Large intestine (tissue), 3 donors: ENCODE results near the gene HSBP1. TPM values are rescaled to one million over a fixed set of nuclear protein-coding genes. Genes with fewer than 3 reads are reported as not detected.

Experiments used
- DNase-seq, 2 donors: peaks; one replicate each; pipeline versions ENCODE4 v3.0.0 to v3.0.0-alpha.2; 2013
- H3K27ac ChIP-seq: one replicate; pipeline ENCODE4 v1.5.1; 2013; ENCODE audit warnings: low read length
- H3K27me3 ChIP-seq: 2 replicates; pipeline ENCODE4 v1.6.1; 2013; ENCODE audit warnings: low read length; ENCODE audit not compliant: control insufficient read depth, insufficient read depth
- H3K36me3 ChIP-seq: 2 replicates; pipeline ENCODE4 v1.6.1; 2013; ENCODE audit warnings: low read length; ENCODE audit not compliant: control insufficient read depth, insufficient read depth
- H3K4me1 ChIP-seq: one replicate; pipeline ENCODE4 v1.6.1; 2013; ENCODE audit warnings: low read length; ENCODE audit not compliant: control insufficient read depth, insufficient read depth
- H3K4me3 ChIP-seq: one replicate; pipeline ENCODE4 v1.5.1; 2013; ENCODE audit warnings: low read length
- H3K9me3 ChIP-seq: one replicate; pipeline ENCODE4 v1.6.1; 2013; ENCODE audit warnings: mild to moderate bottlenecking, low read depth, low read length, moderate library complexity; ENCODE audit not compliant: control insufficient read depth
- WGBS: methylation state at CpG from one replicate; pipeline ENCODE4 v1.1.5; 2013; ENCODE audit warnings: low lambda C conversion rate; ENCODE audit not compliant: insufficient coverage; 5-methylcytosine and 5-hydroxymethylcytosine counted together
- polyA plus RNA-seq: library from polyadenylated mRNA; unstranded; fragments of 120-200 nt; gene quantifications from one replicate; pipeline ENCODE4 v1.2.1, GENCODE V29; 2013

The HSBP1 gene
- polyA plus RNA-seq, 1 donor, result 127 TPM

DNA sequence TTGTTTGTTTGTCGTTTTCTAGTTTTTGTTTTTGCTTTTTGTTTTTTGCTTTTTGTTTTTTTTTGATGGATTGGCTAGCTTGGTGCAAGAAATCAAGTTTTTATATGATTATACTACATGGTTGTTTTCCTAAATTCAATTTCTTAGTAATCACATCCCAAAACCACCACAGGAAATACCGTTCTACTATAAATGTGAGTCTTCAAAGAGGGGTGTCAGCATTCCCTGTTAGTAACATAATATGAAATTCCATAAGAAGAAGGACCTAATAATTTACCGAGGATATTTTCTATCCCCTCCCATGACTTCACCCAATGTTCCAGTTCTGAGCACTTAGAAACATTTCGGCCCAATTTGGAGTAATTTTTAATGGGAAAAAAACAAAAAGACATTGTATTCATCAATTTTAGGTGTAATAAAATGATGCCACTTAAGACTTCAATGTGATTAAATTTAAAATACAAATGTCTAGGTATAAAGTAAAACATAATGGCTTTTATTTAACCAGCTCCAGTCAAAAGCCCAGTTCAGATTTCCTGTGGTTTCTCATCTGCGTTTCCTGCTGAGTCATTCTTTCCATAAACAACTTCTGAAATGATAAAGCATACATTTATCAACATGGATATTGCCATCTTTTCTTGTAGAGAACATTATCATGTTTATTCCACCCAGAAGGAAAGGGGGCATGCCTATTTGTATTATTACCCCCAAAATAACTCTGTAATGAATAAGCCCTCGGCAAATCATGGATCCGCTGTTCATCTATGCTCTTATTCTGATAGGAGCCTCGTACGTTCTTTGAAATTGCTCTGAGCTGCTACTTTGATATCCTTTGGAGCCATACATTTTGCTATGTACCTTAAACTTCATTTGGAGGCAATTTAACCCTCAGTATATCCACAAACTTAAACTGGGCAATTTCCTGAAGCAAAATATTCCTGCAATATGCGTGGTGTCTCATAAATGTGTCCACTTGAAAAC is 28.1 kb downstream of the HSBP1 start:
- no peaks in the 10 kb centered on the region for H3K9me3 ChIP-seq
- DNase-seq, result no peak
- 94% methylated on average over 2 of the region's 10 CpGs for WGBS
- H3K4me3 ChIP-seq, result no peak overlapping the region
- no peaks in the 10 kb centered on the region for H3K36me3 ChIP-seq
- no peaks in the 10 kb centered on the region for H3K4me1 ChIP-seq
- H3K27ac ChIP-seq, result no peak overlapping the region
- H3K27me3 ChIP-seq, result peaks cover 2% of the 10 kb centered on the region

DNA sequence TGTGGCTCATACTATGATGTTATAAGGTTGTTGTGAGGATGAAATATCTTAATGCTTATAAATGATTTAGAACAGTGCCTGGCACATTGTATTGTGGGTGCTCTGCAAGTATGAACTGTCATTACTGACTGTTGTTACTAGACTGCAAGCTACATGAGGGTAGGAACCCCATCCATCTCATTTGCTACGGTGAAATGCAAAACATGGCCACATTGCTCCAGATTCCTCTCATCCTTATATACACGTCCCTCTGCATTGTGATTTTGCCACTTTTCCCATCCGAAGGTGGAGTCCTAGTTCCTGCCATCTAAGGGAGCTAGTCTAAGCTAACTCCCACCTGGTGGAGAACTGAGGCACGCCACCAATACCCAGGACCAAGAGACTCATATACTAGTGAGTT is 29.8 kb downstream of the HSBP1 start:
- WGBS, result no CpG with 5 or more reads among the region's 4 CpGs
- Histone ChIP-seq H3K36me3 (no peaks in the 10 kb centered on the region), H3K4me3 (no peak overlapping the region), H3K4me1 (no peaks in the 10 kb centered on the region), H3K9me3 (no peaks in the 10 kb centered on the region), H3K27me3 (peaks cover 2% of the 10 kb centered on the region), H3K27ac (no peak overlapping the region)
- DNase-seq, result no peak

DNA sequence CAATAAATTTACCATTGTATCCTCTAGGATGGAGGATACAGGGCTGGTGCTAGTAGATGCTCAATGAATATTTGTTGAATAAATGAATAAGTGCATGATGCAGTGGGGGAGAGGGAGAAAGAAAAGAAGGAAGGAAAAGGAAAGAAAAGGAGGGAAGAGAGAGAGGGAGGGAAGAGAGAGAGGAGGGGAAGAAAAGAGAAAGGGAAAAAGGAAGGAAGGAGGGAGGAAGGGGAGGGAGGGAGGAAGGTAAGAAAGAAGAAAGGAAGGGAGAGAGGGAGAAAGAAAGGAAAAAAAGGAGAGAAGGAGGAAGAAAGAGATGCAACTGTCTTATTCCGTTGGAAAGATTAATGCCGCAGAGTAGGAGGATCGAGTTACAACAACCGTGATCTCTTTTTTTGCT is 30.4 kb downstream of the HSBP1 start:
- H3K27me3 ChIP-seq, result peaks cover 2% of the 10 kb centered on the region
- DNase-seq, result no peak
- H3K4me3 ChIP-seq, result no peak overlapping the region
- H3K36me3 ChIP-seq, result no peaks in the 10 kb centered on the region
- H3K9me3 ChIP-seq, result no peaks in the 10 kb centered on the region
- no peak overlapping the region for H3K27ac ChIP-seq
- 68% methylated on average over 3 of the region's 4 CpGs for WGBS
- peaks cover 4% of the 10 kb centered on the region for H3K4me1 ChIP-seq

DNA sequence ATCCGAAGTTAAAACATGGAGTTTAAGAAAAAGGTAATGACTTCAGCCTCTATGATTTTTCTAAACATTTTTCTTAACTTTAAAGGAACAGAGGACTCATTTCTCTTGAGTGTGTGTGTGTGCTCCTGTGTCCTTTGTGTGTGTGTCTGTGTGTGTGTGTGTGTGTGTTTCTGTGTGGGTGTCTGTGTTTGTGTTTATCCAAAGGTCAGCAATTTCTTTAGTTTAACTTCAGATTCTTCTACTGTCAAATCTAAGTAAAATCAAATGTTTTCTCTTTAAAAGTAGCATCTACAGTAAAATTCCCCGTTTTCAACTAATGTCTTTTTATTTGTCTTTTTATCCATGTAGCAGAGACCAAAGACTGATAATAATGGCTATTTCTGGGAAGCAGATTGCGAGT is 31.8 kb downstream of the HSBP1 start:
- DNase-seq, result no peak
- 58% methylated on average over 2 of the region's 3 CpGs for WGBS
- no peaks in the 10 kb centered on the region for H3K36me3 ChIP-seq
- H3K27ac ChIP-seq, result no peak overlapping the region
- peaks cover 4% of the 10 kb centered on the region for H3K4me1 ChIP-seq
- no peak overlapping the region for H3K4me3 ChIP-seq
- H3K27me3 ChIP-seq, result peaks cover 2% of the 10 kb centered on the region
- H3K9me3 ChIP-seq, result no peaks in the 10 kb centered on the region

DNA sequence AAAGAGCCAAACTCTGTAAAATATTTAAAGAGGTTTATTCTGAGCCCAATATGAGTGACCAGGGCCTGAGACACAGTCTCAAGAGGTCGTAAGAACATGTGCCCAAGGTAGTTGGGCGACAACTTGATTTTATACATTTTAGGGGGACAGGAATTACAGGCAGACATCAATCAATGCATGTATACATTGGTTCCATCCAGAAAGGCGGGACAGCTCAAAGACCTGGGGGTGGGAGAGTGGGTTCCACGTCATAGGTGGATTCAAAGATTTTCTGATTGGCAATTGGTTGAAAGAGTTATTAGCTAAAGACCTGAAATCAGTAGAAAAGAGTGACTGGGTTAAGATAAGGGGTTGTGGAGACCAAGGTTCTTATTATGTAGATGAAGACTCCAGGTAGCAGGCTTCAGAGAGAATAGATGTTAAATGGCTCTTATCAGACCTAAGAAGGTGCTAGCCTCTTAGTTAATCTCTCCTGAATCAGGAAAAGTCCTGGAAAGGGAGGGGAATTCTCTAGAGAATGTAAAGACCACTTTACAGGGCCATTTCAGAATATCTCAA is 32.4 kb downstream of the HSBP1 start:
- WGBS, result 80% methylated on average over 1 of the region's 4 CpGs
- Histone ChIP-seq H3K4me3 (no peak overlapping the region), H3K4me1 (peaks cover 4% of the 10 kb centered on the region), H3K27me3 (peaks cover 2% of the 10 kb centered on the region), H3K9me3 (no peaks in the 10 kb centered on the region), H3K27ac (no peak overlapping the region), H3K36me3 (no peaks in the 10 kb centered on the region)
- DNase-seq, result no peak

DNA sequence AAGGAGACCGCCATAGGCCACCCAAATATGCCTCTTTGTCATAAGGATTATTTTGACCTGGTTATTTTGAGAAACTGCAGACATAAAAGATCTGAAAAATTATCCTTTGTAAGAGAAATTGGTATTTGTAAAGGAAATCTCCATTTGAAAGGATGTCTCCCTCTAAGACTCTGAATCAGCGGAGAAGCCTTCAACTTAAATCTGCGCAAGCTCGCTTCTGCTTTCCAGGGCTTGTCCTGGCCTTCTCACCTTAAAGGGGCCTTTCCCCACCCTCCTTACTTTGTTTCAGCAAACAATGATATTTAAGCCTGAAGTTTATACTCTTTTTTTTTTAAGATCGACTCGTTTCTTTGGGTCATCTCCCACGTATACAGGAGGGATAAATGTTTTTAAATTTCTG is 34.5 kb downstream of the HSBP1 start:
- no peak for DNase-seq
- Histone ChIP-seq H3K9me3 (no peaks in the 10 kb centered on the region), H3K4me3 (no peak overlapping the region), H3K27me3 (peaks cover 2% of the 10 kb centered on the region), H3K27ac (no peak overlapping the region), H3K36me3 (no peaks in the 10 kb centered on the region), H3K4me1 (peaks cover 4% of the 10 kb centered on the region)
- WGBS, result 91% methylated on average over 4 of the region's 7 CpGs

DNA sequence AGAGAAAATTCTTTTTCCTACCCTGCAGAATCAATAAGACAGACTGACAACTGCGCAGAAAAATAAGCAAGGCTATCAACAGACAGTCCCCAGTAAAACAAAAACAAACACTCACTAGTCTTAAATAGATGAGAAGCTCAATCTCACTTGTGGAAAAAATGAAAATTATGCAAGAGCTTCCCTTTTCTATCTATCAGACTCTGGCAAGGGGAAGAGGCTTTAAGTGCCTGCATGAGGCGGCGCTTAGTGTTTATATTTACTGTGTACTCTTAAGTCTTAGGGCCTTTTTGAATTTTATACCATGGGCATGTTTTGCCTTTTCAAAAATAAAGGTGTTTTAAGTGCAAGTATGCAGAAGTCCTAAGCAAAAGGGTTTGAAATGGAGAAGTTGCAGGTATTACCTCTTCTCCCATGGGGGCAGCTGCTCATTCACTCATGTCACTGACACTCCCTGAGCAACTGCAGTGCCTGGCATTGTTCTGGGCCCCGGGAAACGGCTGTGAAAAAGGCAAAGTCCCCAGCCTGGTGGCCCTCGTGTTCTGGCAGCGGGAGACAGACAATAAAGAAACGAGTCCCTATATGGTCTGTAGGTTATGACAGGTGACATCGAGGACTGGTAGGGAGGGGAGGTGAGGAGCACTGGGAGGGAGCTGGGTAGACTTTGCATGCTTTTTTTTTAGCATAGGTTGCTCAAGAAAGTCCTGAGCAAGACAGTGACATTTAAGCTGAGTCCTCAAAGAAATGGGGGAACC is 35.2 kb downstream of the HSBP1 start:
- no peaks in the 10 kb centered on the region for H3K9me3 ChIP-seq
- no CpG with 5 or more reads among the region's 9 CpGs for WGBS
- no peak overlapping the region for H3K4me3 ChIP-seq
- peaks cover 4% of the 10 kb centered on the region for H3K4me1 ChIP-seq
- H3K36me3 ChIP-seq, result no peaks in the 10 kb centered on the region
- peak; percentile 62 to 87 for DNase-seq
- H3K27me3 ChIP-seq, result peaks cover 2% of the 10 kb centered on the region
- H3K27ac ChIP-seq, result no peak overlapping the region

DNA sequence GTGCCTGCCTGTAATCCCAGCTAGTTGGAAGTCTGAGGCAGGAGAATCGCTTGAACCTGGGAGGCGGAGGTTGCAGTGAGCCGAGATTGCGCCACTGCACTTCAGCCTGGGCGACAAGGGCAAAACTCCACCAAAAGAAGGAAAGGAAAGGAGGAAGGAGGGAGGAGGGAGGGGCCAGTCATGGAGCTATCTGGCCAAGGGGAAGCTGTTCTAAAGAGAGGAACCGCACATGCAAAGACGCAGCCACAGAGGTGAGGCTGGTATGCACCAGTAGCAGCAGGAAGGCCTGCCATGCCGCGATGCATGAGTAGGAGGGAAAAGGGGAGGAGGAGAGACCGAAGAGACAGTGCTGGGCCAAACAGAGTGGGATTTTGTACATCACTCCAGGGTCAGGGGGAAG is 35.9 kb downstream of the HSBP1 start:
- H3K36me3 ChIP-seq, result no peaks in the 10 kb centered on the region
- no peak overlapping the region for H3K27ac ChIP-seq
- no peaks in the 10 kb centered on the region for H3K9me3 ChIP-seq
- peaks cover 4% of the 10 kb centered on the region for H3K4me1 ChIP-seq
- WGBS, result 96% methylated on average over 4 of the region's 10 CpGs
- no peak overlapping the region for H3K4me3 ChIP-seq
- peak in 1 of 2 donors; percentile 15 for DNase-seq
- H3K27me3 ChIP-seq, result no peaks in the 10 kb centered on the region

DNA sequence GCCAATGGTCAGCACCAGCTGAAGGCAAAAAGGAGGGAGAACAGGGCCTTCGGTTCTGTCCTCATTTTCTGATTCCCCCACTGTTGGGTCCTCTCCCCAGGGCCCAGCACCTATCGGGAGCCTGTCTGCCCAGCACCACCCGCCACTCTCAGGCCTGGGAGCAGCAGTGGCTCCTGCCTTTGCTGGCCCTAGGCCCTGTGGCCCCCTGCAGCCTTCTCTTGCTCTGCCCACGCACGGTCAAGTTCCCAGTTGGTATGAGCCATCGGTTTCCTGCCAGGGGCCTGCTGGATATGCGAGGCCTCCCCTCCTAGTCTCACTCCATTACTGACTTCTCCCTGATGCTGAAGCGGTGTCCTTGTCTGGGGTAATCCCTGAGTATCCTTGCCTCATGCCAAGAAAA is 37.5 kb downstream of the HSBP1 start:
- no CpG with 5 or more reads among the region's 8 CpGs for WGBS
- Histone ChIP-seq H3K36me3 (no peaks in the 10 kb centered on the region), H3K9me3 (no peaks in the 10 kb centered on the region), H3K27ac (no peak overlapping the region), H3K27me3 (no peaks in the 10 kb centered on the region), H3K4me3 (no peak overlapping the region), H3K4me1 (peaks cover 4% of the 10 kb centered on the region)
- no peak for DNase-seq

DNA sequence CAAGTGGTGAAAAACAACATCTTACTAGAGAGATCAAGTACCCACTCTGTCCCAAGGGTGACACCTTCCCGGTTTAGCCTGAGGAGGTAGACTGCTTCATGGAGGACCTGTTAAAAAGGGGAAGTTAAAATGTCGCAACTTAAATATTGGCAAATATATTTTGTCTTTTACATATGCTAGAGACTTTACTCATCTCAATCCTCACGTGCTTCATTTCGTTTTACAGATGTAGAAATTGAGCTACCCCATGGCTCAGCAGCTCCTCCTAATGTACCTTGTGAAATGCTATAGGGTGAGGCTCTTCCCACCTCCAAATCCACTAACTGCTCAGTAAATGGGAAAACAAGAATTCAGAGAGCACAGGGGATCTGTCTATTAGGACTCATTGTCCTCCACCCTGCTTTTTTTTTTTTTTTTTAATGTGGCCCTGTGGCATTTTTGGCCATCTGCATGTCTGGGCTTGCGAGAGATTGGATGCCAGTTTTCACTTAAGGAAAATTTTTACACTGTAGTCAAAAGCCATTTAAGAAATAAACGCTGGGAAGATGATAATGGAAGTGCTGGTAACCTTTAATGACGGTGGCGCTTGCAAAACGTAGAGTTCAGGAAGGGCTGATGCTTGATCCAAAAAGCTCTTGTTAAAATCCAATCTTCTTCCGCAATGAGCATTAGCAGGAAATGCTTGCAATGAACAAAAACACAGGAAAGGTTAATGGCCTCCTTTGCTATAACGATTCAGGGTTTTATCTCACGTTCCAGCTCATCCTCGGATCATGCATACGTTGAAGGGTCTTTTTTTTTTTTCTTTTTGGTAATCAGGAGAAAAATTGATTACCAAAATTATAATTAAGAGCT is 39.8 kb downstream of the HSBP1 start:
- Histone ChIP-seq H3K36me3 (no peaks in the 10 kb centered on the region), H3K4me1 (peaks cover 9% of the 10 kb centered on the region), H3K4me3 (no peak overlapping the region), H3K27me3 (no peaks in the 10 kb centered on the region), H3K27ac (no peak overlapping the region), H3K9me3 (peaks cover 5% of the 10 kb centered on the region)
- WGBS, result 81% methylated on average over 8 of the region's 14 CpGs
- no peak for DNase-seq
